ENCODE results near the gene PEX5L. TPM values are rescaled to one million over a fixed set of nuclear protein-coding genes. Genes with fewer than 3 reads are reported as not detected.

Gene PEX5L
- total RNA-seq, 1 experiment from 2014 or later = 3.2 TPM

GRCh38 chr3:179867961-179868360 is 168.8 kb downstream of the PEX5L start:
- Mint-ChIP-seq H3K27me3 (ENCODE audit: low read depth) (no peaks in the 10 kb centered on the region), H3K9me3 (peaks cover 12% of the 10 kb centered on the region), H3K4me1 (peaks cover 27% of the 10 kb centered on the region), H3K27ac (no peak overlapping the region), H3K4me3 (no peak overlapping the region), H3K36me3 (no peaks in the 10 kb centered on the region; the same call in 1 of the 2 replicates)
- ChIA-PET CTCF (interaction anchor here (1.2 to 1.5 kb wide), 2 partner anchors 61 to 93 kb away, joined by 3 to 4 read pairs; no protein-coding TSS in a partner anchor), POLR2A (no interaction called here)
- TF ChIP-seq ELF4 (CRISPR knock-in tag; IDR thresholded peaks at IDR 0.05; ENCODE audit: low read depth) (no peak), ZNF121 (CRISPR knock-in tag; IDR thresholded peaks at IDR 0.05) (peak; percentile 60; the same call in 1 of the 2 replicates), IRF2 (CRISPR knock-in tag; IDR thresholded peaks at IDR 0.05; ENCODE audit: borderline replicate concordance, low read depth) (no peak)
- DNase-seq (ENCODE audit: low spot score) (no peak), ATAC-seq (no peak)

GRCh38 chr3:179865861-179866505 is 170.8 kb downstream of the PEX5L start:
- DNase-seq (ENCODE audit: low spot score) (no peak), ATAC-seq (no peak)
- H3K36me3 Mint-ChIP-seq = no peaks in the 10 kb centered on the region; the same call in 1 of the 2 replicates
- H3K4me3 Mint-ChIP-seq = no peak overlapping the region
- CTCF ChIA-PET = interaction anchor here (1.2 kb wide), 1 partner anchor 63 kb away, joined by 3 read pairs; no protein-coding TSS in a partner anchor
- no peaks in the 10 kb centered on the region for H3K27me3 Mint-ChIP-seq (ENCODE audit: low read depth)
- H3K9me3 Mint-ChIP-seq = peaks cover 16% of the 10 kb centered on the region
- H3K27ac Mint-ChIP-seq = no peak overlapping the region
- TF ChIP-seq FOXP1 (CRISPR knock-in tag; IDR thresholded peaks at IDR 0.05; ENCODE audit: borderline replicate concordance) (no peak), HMGA2 (CRISPR knock-in tag; IDR thresholded peaks at IDR 0.05) (no peak)
- H3K4me1 Mint-ChIP-seq = peaks cover 15% of the 10 kb centered on the region
- POLR2A ChIA-PET = no interaction called here

- Mint-ChIP-seq H3K4me1 (peaks cover 8% of the 10 kb centered on the region), H3K9me3 (peaks cover 16% of the 10 kb centered on the region), H3K36me3 (no peaks in the 10 kb centered on the region; the same call in 1 of the 2 replicates), H3K27ac (no peak overlapping the region), H3K27me3 (ENCODE audit: low read depth) (no peaks in the 10 kb centered on the region), H3K4me3 (no peak overlapping the region)
- ATAC-seq (no peak), DNase-seq (ENCODE audit: low spot score) (no peak)
- TF ChIP-seq GABPB1 (CRISPR knock-in tag; IDR thresholded peaks at IDR 0.05) (no peak), JUN (CRISPR knock-in tag; IDR thresholded peaks at IDR 0.05) (no peak), ESRRA (CRISPR knock-in tag; IDR thresholded peaks at IDR 0.05; ENCODE audit: borderline replicate concordance) (no peak), ZSCAN18 (CRISPR knock-in tag; IDR thresholded peaks at IDR 0.05) (no peak), ZNF396 (CRISPR knock-in tag; IDR thresholded peaks at IDR 0.05; ENCODE audit: borderline replicate concordance) (no peak), JAZF1 (CRISPR knock-in tag; IDR thresholded peaks at IDR 0.05) (no peak), GTF2I (CRISPR knock-in tag; conservative IDR thresholded peaks at IDR 0.05) (no peak), CTCF (IDR thresholded peaks at IDR 0.05) (no peak), ERG (CRISPR knock-in tag; IDR thresholded peaks at IDR 0.05) (no peak), MXD4 (CRISPR knock-in tag; IDR thresholded peaks at IDR 0.05; ENCODE audit: borderline replicate concordance) (no peak), CREM (CRISPR knock-in tag; IDR thresholded peaks at IDR 0.05) (no peak), HMGA2 (CRISPR knock-in tag; IDR thresholded peaks at IDR 0.05) (no peak), MYBL2 (CRISPR knock-in tag; IDR thresholded peaks at IDR 0.05) (no peak), E2F4 (CRISPR knock-in tag; IDR thresholded peaks at IDR 0.05; ENCODE audit: borderline replicate concordance, low read depth) (no peak), ETV6 (CRISPR knock-in tag; IDR thresholded peaks at IDR 0.05) (no peak), NR3C1 (CRISPR knock-in tag; conservative IDR thresholded peaks at IDR 0.05; ENCODE audit: low read depth) (no peak), NFE2L1 (CRISPR knock-in tag; IDR thresholded peaks at IDR 0.05) (no peak), NR2C2 (CRISPR knock-in tag; IDR thresholded peaks at IDR 0.05) (no peak), ZNF416 (CRISPR knock-in tag; IDR thresholded peaks at IDR 0.05) (no peak), ZNF219 (CRISPR knock-in tag; IDR thresholded peaks at IDR 0.05; ENCODE audit: borderline replicate concordance) (no peak)
- CTCF ChIA-PET = no interaction called here
- POLR2A ChIA-PET = no interaction called here
These were observed 174.8 kb downstream of the PEX5L start for GRCh38 chr3:179861953-179862352.

All from WTC11 (cell line).